Uterus (tissue), 2 donors: ENCODE measurements around the gene RPL19.

Experiments
- CTCF ChIP-seq, 4 experiments: fragments of 200-600 bp in 2 of 4; fragments of 450-650 bp in 2 of 4; sonication (generic) in 2 of 4; IDR thresholded peaks; one replicate each; pipeline ENCODE4 v1.5.1; 2016 to 2019; ENCODE audit warnings: antibody characterized with exemption in 4 of 4, mild to moderate bottlenecking in 2 of 4, moderate library complexity in 1 of 4
- POLR2A ChIP-seq, 2 donors: fragments of 450-650 bp; IDR thresholded peaks; one replicate each; pipeline ENCODE4 v1.6.1; 2016; ENCODE audit warnings: antibody characterized with exemption in 2 of 2, mild to moderate bottlenecking in 1 of 2, moderate library complexity in 1 of 2

- TF ChIP-seq CTCF (IDR thresholded peaks at IDR 0.05) (no peak), POLR2A (IDR thresholded peaks at IDR 0.05) (no peak)
Measured at GRCh38 chr17:39227364-39227919, 27.4 kb downstream of the RPL19 start.
